AG04449 (cell line): Measurements from ENCODE around the gene CLDN2.

ENCODE experiments used
- CTCF ChIA-PET: fragments of 350-600 bp; formaldehyde crosslinking; extraction: SDS; loops from one replicate; lab custom pipeline; 2021; ENCODE audit warnings: antibody characterized with exemption; lab: Yijun Ruan, JAX
- POLR2A ChIA-PET: fragments of 400-600, 350-600 bp; formaldehyde crosslinking; extraction: SDS; loops from one replicate; lab custom pipeline; 2020; ENCODE audit warnings: antibody characterized with exemption, inconsistent platforms; lab: Yijun Ruan, JAX
- DNase-seq: peaks from one replicate; pipeline ENCODE4 v3.0.0-alpha.2; 2010; ENCODE audit warnings: low read depth, low spot score
- H3K4me3 ChIP-seq: 2 replicates; pipeline ENCODE4 v1.5.1; 2011; ENCODE audit warnings: low read depth, mild to moderate bottlenecking, control low read depth, low read length
- CTCF ChIP-seq: IDR thresholded peaks from one replicate; pipeline ENCODE4 v1.5.1; 2011; ENCODE audit warnings: mild to moderate bottlenecking, moderate library complexity, low read length, control low read depth, inconsistent platforms; ENCODE audit not compliant: insufficient read depth; ENCODE audit errors: missing control alignments

Gene CLDN2

GRCh38 chrX:106948641-106949040 lies 28.4 kb downstream of the CLDN2 start:
- POLR2A ChIA-PET = no interaction called here
- no peak for TF ChIP-seq CTCF
- DNase-seq = no peak
- no peak overlapping the region for H3K4me3 ChIP-seq
- CTCF ChIA-PET = interaction anchor here (0.8 to 1.0 kb wide), 2 partner anchors 44 to 54 kb away, joined by 3 to 4 read pairs; no protein-coding TSS in a partner anchor

- DNase-seq = no peak
- H3K4me3 ChIP-seq = no peak overlapping the region
- ChIA-PET POLR2A (no interaction called here), CTCF (interaction anchor here (1.0 to 1.5 kb wide), 3 partner anchors 50 to 56 kb away, joined by 3 to 4 read pairs (median 4); no protein-coding TSS in a partner anchor)
- TF ChIP-seq CTCF = no peak
Measured at GRCh38 chrX:106949366-106949765, 29.2 kb downstream of the CLDN2 start.

- CTCF ChIA-PET = interaction anchor here (1.0 to 1.6 kb wide), 5 partner anchors 19 to 58 kb away, joined by 4 to 6 read pairs (median 4); no protein-coding TSS in a partner anchor
- DNase-seq = no peak
- TF ChIP-seq CTCF = no peak
- POLR2A ChIA-PET = no interaction called here
- H3K4me3 ChIP-seq = no peak overlapping the region
Measured at GRCh38 chrX:106950381-106950780, 30.2 kb downstream of the CLDN2 start.

GRCh38 chrX:106951230-106951629 lies 31.0 kb downstream of the CLDN2 start:
- DNase-seq = no peak
- TF ChIP-seq CTCF = no peak
- ChIA-PET POLR2A (no interaction called here), CTCF (interaction anchor here (1.0 to 1.6 kb wide), 4 partner anchors 19 to 56 kb away, joined by 4 to 6 read pairs (median 4); no protein-coding TSS in a partner anchor)
- H3K4me3 ChIP-seq = no peak overlapping the region

GRCh38 chrX:106952089-106952488 lies 31.9 kb downstream of the CLDN2 start:
- no peak for TF ChIP-seq CTCF
- H3K4me3 ChIP-seq = no peak overlapping the region
- DNase-seq = no peak
- POLR2A ChIA-PET = no interaction called here
- CTCF ChIA-PET = interaction anchor here (0.7 to 2.9 kb wide), 4 partner anchors 35 to 77 kb away, joined by 3 to 26 read pairs (median 6); no protein-coding TSS in a partner anchor

- no peak for TF ChIP-seq CTCF
- CTCF ChIA-PET = interaction anchor here (0.7 to 2.9 kb wide), 4 partner anchors 35 to 78 kb away, joined by 3 to 26 read pairs (median 6); no protein-coding TSS in a partner anchor
- no peak overlapping the region for H3K4me3 ChIP-seq
- POLR2A ChIA-PET = no interaction called here
- DNase-seq = no peak
Measured at GRCh38 chrX:106952538-106952937, 32.3 kb downstream of the CLDN2 start.
